D341Med (cell line): ENCODE results near the gene NAA60.
"Not testable (repeated sequence)": the region's sequence is repeated elsewhere in the genome, so short reads cannot be mapped to it uniquely, and the experiment has no call there.

Experiments used
- DNase-seq: peaks from one replicate; pipeline ENCODE4 v3.0.0; 2012; ENCODE audit warnings: low spot score

NAA60 gene

DNA sequence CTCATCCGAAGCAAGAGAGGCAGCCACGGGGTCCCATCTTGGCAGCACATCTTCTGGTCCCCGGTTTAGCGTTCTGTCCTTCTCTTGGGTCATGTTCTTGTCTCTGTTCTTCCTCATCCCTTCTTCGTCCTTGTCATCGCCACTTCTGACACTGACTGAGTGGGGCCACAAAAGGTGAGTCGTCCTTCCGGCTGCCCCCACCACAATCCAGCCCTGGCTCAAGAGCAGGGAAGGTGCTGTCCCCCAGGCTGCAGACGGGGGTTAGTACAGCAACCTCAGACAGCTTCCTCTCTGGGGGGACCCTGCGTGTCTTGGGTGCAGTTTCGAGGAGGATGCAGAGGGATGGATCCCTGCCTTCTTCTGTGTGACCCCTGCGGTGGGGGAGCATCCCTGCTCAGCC, 21.8 kb downstream of the NAA60 start:
- DNase-seq = no peak

DNA sequence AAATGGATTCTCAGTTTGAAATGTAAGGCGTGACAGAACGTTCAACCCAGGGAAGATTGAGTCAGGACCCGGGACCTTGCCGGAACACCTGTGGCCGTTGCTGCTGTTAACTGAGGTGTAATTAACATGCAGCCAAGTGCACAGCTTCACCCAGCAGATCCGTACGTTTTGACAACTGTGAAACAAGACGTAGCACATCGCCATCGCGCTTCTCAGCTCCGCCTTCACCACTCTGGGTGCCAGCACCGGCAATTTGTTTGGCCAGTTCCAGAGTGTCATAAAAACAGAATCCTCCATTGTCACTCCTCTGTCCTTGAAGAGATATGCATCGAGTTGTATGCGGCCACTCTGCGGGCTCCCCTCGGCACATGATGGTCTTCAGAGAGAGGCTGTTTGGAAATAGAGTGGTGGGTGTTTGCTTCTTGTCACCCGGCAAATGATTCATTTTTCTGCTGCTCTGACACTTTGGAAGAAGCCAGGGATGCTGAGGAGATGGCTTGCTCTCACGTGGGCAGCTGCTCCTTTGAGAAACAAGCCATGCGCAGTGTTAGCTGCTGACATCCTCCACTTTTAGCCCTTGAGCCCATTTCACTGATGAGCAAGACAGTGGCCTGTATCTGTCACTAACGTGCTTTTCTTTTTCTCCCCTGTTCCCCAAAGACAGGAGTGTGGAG, 22.6 kb downstream of the NAA60 start:
- no peak for DNase-seq

DNA sequence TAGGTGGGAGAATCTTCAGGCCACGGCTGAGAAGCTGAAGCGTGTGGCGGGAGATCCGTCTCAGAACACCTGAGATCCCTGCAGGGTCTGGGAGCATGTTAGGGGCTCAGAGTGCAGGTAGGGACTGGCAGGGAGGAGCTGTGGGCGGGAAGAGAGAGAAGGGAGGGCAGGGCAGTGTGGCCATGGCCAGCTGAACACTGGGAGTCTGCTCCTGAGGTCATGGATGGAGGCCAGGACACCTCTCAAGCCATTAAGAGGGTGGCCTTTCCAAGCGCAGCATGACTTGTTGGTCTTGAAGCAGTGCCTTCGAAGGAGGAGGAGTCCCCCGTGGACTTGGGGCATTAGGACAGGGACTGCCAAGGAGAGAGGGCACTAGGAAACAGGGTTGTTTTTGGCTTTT, 23.7 kb downstream of the NAA60 start:
- DNase-seq = no peak

DNA sequence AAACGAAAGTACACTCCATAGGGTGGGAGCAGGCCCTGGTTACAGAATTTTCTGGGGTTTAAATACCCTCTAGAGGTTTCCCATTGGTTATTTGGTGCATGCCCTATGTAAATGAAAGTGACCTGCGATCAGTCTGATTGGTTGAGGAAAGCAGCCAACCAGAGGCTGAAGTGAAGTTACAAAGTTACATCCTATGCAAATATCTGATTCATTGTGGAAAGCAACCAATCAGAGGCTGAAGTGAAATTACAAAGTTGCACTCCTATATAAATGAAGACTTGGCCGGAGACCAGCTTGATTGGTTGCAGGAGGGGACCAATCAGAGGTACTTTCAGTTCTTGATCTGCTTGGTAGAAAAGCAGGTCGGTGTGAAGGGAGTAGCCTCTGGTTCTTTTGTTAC, 24.4 kb downstream of the NAA60 start:
- no peak for DNase-seq

DNA sequence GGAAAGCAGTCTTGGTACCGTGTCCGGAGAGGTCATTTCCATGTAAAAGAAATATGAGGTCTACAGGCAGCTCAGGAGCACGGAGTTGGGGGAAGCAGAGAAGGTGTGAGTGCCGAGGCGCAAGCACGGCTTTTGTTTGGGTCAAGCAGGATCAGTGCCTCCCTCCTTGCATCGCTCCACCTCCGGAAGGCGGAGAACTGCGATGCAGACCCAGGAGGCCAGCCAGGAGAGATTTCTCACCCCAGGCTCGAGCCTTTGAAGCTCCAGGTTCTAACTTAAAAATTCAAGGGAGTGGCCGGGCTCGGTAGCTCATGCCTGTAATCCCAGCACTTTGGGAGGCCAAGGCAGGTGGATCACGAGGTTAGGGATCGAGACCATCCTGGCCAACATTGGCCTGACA, 25.0 kb downstream of the NAA60 start:
- no peak for DNase-seq

DNA sequence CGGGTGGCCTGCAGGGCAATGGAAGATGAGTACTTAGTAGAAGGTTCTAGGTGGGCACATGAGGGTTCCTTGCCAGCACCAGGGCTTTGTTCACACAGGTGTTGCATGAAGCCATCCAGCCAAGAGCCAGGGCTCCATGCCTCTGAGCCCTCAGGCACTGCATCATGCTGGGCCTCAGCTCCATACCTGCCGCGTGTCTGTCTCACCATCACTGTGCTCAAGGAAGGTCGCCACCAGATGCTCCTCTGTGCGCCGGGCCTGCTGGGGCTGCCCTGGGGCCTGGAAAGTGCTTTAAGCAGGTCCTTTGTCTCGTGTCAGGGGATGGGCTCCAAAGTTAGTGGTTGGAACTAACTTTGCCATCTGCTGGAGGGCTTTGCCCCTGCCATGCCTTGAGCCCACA, 26.3 kb downstream of the NAA60 start:
- DNase-seq = no peak

DNA sequence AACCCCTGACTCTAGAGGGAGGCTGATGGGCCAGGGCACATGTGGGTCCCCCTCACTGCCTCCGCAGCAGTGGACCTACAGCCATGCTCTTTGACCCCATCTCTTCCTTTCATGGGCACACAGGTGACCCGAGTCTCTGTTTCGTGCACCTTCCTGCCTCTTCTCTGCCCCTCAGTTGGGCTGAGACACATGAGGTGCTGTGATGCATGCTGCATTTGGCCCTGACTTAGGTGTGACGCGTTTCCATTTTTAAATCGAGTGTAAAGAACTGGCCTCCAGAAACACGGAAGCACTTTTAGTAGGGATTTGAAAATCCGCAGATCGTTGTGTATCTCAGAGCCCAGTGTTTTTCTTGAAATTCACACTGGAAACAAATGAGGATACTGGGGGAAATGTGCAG, 27.2 kb downstream of the NAA60 start:
- no peak for DNase-seq

DNA sequence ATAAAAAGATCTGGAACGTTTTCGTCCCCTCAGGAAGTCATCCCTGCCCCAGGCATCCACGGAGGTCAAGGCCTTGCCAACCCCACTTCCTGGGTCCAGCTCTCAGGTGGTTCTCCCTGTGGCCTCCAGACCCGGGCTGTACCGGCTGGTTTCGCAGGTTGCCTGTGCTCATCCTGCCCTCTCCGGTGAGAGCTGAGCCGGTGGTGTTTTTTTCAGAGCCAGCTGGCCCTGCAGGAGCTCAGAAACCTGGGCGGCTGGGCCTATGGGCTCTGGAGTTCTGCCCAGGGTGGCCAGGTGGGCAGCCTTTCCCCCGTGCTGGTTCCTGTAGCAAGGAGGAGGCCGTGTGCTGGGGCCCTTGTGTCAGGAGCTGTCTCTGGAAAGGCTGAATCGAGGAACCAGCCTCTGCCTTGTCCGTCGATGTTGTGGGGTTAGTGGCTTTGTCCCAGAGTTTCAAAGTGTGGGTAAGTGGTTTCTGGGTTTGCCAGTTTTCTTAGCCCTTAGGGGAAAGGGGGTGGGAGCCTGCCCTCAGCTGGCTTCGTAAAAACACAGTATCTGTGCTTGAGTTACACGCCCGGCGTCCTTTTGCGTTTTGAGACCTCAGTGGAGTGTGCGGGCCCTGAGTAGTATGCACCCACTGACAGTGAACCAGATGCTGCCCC, 28.2 kb downstream of the NAA60 start:
- DNase-seq = peak; percentile 25

DNA sequence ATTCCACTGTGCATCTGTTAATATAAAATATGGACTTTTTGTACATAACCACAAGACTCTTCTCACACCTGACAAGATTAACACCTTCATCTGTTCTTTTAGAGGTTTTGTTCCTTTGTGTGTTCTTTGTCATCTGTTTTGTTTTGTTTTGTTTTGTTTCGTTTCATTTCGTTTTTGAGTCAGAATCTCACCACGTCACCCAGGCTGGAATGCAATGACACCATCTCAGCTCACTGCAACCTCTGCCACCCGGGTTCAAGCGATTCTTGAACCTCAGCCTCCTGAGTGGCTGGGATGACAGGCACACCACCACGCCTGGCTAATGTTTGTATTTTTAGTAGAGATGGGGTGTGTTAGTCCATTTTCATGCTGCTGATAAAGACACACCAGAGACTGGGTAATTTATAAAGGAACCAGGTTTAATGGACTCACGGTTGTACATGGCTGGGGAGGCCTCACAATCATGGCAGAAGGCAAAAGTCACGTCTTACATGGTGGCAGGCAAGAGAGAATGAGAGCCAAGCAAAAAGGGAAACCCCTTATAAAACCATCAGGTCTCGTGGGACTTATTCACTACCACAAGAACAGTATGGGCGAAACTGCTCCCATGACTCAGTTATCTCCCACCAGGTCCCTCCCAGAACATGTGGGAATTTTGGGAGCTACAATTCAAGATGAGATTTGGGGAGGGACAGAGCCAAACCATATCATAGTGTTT, 29.6 kb downstream of the NAA60 start:
- no peak for DNase-seq

DNA sequence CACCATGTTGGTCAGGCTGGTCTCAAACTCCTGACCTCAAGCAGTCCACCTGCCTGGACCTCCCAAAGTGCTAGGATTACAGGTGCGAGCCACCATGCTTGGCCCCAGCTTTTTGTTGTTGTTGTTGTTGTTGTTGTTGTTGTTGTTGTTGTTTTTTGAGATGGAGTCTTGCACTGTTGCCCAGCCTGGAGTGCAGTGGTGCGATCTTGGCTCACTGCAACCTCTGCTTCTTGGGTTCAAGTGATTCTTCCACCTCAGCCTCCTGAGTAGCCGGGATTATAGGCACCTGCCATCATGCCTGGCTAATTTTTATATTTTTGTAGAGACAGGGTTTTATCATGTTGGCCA, 30.1 kb downstream of the NAA60 start:
- DNase-seq = not testable (repeated sequence)

DNA sequence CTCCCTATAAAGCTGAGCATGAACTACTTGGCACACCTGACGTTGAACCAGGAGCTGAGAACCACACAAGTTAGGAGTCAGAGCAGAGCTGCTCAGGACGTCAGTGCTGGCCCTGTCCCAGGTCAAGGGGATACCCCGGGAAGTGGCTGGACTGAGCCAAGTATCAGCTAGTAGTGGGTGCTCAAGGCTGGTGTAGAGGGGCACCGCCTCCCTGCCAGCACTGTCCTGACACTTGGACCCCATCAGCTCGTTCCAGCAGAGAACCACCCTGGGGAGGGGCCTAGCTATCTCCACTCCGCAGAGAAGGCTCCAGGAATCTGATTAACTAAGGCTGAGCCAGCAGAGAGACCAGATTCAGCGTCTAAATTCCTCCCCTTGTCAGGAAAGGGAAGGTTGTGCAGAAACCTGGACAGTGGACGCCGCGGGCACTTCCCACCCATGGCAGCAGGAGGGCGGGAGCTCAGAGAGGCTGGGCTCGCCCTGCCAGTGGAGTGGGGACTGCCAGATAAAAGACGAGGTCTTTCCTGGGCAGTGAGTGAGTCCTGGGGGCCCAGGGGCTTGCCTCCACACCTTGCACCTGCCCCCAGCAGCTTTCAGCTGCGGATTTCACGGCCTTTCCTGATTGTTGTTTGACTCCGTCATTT, 30.8 kb downstream of the NAA60 start:
- no peak for DNase-seq

DNA sequence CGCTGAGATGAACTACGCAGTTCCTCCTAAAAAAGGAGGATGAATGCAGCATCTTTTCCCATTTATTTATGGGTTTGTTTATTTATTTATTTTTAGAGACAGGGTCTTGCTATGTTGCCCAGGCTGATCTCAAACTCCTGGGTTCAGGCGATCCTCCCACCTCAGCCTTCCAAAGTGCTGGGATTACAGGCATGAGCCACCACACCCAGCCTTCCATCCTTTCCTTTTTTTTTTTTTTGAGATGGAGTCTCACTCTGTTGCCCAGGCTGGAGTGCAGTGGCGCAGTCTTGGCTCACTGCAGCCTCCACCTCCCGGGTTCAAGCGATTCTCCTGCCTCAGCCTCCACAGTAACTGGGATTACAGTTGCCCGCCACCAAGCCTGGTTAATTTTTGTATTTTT, 31.4 kb downstream of the NAA60 start:
- DNase-seq = not testable (repeated sequence)

DNA sequence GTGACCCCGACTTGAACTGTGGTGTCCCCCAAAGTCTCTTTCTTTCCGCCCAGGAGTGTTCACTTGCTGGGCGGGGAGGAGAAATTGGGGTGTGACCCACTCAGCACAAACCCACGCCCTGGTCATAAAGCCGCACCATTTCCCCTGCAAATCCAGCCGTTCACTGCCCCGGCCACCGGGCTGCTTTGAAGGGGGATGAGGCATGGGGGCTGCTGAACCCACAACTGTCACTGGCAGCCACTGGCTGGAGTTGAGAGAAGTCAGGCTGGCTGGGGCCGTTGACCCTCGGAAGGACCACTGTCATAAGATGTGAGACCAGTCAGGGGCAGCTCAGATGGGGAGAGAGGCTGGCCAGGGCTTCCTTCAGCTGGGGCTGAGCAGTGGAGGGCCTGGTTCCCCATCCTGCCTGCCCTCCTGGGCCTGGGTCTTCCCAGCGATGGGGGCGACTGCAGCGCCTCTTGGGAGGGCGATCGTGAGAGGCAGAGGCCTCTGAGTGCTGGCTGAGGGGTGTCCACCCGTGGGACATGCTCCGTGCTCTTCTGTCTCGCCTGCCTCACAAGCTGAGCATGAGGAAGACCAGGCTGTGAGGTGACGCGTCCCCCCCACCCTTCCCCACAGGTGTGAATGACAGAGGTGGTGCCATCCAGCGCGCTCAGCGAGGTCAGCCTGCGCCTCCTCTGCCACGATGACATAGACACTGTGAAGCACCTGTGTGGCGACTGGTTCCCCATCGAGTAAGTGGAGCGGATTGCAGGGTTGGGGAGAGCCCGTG, 32.3 kb downstream of the NAA60 start:
- DNase-seq = no peak

DNA sequence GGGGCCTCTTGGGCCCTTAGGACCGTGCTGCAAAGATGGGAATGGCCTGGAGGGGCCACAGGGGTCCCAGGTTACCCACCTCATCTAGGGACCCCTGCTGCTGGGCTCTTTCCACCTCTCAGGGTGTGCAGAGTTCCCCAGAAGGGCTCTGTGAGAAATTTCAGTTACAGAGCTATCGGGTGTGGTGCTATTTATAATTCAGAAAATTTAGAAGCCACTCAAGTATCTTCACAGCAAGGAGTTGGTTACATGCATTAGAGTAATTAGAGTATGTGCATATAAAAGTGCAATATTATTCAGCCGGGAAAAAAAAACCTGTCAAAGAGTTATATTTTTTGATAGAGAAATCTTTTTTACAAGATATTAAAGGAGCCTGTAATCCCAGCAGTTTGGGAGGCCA, 32.9 kb downstream of the NAA60 start:
- DNase-seq = no peak

DNA sequence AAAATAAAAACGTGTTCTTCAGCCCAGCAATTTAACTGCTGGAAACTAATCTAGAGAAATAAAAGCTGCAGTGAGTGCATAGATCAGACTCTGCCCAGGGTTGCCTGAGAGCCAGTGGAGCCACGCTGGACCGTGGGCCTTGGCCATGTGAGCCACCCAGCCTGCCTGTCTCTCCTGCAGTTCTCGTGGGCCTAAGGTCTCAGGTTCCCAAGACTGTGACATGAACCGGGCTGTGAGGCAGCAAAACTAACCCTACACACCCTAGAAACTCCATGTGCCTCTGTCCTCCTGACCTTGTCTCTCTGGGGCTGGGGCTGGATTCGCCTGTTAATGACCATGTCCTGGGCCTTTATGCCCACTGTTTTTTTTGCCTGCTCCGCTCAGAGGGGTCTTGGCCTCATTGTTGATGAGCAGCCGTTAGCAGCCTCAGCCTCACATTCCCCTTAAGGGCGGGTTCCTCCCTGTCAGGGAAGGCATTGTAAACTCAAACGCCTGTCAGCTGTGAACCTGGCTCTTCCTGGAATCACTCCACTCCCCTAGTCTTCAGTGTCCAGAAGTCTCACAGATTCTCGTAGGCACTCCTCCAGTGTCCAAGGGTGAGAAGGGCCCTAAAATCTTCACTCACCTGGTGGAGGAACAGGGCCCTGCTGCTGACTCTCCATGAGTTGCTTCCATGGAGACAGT, 34.9 kb downstream of the NAA60 start:
- no peak for DNase-seq

DNA sequence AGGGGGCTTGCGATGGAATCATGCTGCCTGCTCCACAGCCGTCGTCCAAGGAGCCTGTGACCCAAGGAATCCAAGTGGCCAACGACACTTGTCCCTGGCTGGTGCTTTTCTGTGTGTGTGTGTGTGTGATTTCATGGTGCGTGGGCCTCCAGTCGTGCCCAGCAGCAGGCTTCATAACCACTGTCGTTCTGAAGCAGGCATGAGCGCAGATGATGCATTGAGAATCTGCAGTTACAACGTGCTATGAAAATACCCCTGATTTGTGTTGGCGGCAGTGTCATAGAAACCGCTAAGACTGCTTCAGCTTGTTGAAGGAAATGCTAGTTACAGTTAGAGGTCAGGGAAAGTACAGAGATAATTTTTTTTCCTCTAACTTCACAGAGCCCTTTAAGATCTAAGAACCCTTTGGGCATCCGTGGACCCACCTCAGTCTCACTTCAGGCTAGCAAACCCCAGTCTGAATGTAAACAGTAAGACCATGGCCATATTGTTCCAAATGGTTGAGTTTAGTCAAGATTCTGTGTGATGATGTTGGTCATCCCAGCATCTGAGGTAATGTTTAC, 36.3 kb downstream of the NAA60 start:
- DNase-seq = no peak

DNA sequence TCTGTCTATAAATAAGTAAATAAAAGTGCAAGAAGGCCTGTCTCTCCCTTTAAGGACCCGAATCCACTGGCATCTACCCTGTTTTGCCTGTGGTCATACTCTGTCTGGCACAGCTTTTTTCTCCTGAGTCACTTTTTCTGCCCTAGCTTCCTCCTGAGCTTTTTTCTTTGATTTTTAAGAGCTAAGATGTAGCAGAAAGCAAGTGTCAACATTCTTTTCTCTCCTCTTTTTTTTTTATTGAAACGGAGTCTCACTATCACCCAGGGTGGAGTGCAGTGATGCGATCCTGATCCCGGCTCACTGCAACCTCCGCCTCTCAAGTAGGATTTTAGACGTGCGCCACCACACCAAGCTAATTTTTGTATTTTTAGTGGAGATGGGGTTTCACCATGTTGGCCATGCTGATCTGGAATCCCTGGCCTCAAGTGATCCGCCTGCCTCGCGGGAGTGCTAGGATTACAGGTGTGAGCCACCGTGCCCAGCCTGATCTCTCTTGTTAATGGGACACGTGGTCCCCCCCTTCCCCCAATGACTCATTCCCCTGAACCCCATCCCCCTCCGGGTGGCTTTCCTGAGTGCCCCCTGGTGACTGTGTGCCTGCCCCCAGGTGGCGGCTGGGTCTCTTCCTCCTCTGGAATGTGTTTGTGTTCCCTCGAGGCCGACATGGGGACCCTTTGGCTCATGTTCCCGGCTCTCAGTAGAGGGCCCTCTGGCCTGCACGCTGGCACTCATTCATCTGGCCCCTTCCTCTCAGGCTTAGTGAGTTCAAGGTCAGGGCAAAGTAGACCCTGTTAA, 37.6 kb downstream of the NAA60 start:
- no peak for DNase-seq

DNA sequence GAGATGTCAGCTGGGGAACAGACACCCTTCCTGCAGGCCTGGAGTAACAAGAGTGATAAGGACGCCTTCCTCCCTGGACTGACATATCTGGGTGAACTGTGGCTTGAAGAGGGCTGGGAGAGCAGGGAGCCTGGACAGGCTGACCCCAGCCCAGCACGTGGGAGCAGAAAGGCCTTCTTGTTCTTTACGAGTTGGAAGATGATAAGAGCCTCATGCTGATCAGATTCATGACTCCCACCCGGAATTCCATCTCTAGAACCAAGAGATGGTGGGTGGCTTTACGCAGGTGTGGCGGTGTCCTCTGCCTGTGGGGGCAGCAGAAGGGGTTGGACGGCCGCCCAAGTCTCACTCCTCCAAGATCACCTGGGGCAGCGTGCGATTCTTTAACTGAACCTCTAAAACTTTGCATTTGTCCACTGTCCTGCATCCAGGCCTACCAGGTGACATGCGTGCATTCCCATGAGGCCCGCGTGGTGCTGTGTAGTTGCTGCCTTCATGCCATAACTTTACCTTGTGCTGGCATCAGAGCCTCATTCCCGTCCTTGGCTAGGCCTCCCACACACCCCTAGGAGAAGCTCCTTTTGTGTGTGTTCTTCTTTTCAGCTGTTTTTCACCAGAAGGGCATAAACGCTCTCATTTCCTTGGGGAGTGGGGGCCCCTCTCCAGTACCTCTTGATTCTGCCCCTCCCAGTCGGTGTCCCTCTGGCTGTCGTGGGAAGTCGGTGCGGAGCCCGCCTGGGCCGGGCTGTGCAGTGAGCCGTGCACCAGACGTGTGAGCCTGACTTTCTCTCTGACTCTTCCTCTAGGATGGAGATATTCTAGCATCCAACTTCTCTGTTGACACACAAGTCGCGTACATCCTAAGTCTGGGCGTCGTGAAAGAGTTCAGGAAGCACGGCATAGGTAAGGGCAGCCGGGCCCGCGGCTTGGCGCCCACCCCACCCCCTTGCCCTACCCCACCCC, 38.5 kb downstream of the NAA60 start:
- DNase-seq = no peak

DNA sequence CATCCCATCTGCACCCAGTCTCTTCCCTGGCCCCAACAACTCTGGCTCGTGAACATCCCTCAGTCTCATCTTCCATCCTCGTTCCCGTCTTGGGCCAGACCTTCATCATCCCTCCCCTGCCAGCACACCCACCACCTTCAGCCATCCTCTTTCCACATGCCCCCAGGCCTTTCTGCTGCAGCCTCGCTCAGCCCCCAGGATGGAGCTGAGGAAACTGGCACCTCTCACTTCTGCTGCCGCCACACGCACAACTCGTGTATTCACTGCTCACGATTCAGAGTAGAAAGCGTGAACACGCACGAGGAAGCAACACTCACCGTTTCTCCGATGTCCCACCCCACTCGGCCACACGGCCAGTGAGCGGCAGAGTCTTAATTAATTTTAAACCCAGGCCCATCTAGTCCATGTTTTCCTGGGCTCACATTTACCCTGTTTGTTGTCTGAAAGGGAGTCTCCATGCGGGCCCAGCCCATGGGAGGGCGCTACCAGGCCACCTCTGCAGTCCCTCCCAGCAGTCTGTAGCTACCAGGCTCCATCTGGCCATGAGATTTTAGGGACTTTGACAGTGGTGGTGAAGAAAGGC, 39.3 kb downstream of the NAA60 start:
- DNase-seq = no peak
